Activated naive CD4-positive, alpha-beta T cell treated with anti-CD3 and anti-CD28 coated beads for 36 hours (primary cell): ENCODE measurements around the gene WDFY4. TPM values are rescaled to one million over a fixed set of nuclear protein-coding genes. Genes with fewer than 3 reads are reported as not detected.

Experiments used
- CTCF ChIA-PET: fragments of 350-600 bp; sonication (Branson Sonifier 250); formaldehyde crosslinking; loops from one replicate; lab custom pipeline; 2021; ENCODE audit warnings: antibody characterized with exemption; lab: Charles Lee
- DNase-seq: peaks from one replicate; pipeline ENCODE4 v3.0.0-alpha.2; 2020
- H3K27ac Mint-ChIP-seq: one replicate; pipeline ENCODE4 v1.8.0; 2021; ENCODE audit warnings: mild to moderate bottlenecking, mixed read lengths
- H3K27me3 Mint-ChIP-seq: one replicate; pipeline ENCODE4 v1.8.0; 2021; ENCODE audit warnings: low read depth, mixed read lengths
- H3K36me3 Mint-ChIP-seq: one replicate; pipeline ENCODE4 v1.8.0; 2021; ENCODE audit warnings: low read depth, mixed read lengths
- H3K4me1 Mint-ChIP-seq: one replicate; pipeline ENCODE4 v1.8.0; 2021; ENCODE audit warnings: low read depth, mixed read lengths
- H3K4me3 Mint-ChIP-seq: one replicate; pipeline ENCODE4 v1.8.0; 2021; ENCODE audit warnings: mild to moderate bottlenecking, moderate library complexity, mixed read lengths
- H3K9me3 Mint-ChIP-seq: one replicate; pipeline ENCODE4 v1.8.0; 2021; ENCODE audit warnings: mixed read lengths
- intact Hi-C: fragments of 100-400 bp; cut with micrococcal nuclease; formaldehyde crosslinking; loops from one replicate; pipeline ENCODE4 v1.15.1; 2023
- total RNA-seq, 2 experiments: library from RNA; stranded (reverse); gene quantifications; one replicate each; pipeline ENCODE4 v1.2.3, GENCODE V29; 2021

Gene WDFY4
- total RNA-seq, 2 experiments from 2014 or later = 0.20 to 0.29 TPM

DNA sequence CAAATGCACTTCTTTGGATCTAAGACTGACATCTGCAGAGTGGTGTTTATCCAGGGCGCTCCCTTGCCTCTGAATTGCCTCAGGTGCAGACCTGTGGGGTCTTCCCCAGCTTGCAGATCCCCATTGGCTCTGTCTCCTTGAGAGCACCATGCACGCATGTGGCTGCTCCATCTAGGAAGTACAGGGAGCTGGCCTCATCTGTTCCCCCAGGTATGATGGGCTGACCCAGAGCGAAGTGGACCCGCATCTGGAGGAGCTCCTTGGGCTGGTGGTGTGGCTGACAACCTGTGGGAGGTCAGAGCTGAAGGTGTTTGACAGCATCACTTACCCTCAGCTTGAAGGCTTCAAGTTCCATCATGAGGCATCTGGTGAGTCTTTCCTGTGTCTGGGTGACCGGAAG lies 44.5 kb downstream of the WDFY4 start:
- H3K27me3 Mint-ChIP-seq = no peaks in the 10 kb centered on the region
- no peak for DNase-seq
- H3K27ac Mint-ChIP-seq = no peak overlapping the region
- CTCF ChIA-PET = no interaction called here
- H3K4me3 Mint-ChIP-seq = no peak overlapping the region
- no peaks in the 10 kb centered on the region for H3K36me3 Mint-ChIP-seq
- H3K4me1 Mint-ChIP-seq = no peaks in the 10 kb centered on the region
- no peaks in the 10 kb centered on the region for H3K9me3 Mint-ChIP-seq
- intact Hi-C loops = no loop called here

DNA sequence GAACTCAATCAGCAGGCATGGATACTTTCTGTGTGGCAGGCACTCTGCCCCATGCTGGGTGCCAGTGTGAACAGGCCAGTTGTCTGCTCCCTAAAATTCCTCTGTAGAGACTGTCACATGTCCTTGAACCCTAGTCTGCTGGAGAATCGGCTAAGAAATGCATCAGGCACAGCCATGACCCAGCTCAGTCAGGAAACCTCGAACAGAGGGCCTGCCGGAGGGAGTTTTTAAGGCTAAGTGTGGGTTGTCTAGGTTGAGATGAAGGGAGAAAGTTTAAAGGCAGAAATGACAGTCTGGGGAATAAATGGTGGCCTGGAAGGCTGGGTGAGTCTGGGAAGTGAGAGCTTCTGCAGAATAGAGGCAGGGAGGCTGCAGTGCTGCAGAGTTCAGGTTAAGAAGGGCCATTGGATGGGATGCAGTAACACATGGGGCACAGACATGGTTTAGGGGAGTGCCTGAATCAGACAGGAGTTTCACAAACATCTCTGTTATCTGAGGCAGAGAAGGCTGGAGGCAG lies 45.3 kb downstream of the WDFY4 start:
- DNase-seq = no peak
- H3K36me3 Mint-ChIP-seq = no peaks in the 10 kb centered on the region
- no peaks in the 10 kb centered on the region for H3K4me1 Mint-ChIP-seq
- H3K9me3 Mint-ChIP-seq = no peaks in the 10 kb centered on the region
- no peak overlapping the region for H3K4me3 Mint-ChIP-seq
- no peak overlapping the region for H3K27ac Mint-ChIP-seq
- intact Hi-C loops = no loop called here
- CTCF ChIA-PET = no interaction called here
- H3K27me3 Mint-ChIP-seq = no peaks in the 10 kb centered on the region

DNA sequence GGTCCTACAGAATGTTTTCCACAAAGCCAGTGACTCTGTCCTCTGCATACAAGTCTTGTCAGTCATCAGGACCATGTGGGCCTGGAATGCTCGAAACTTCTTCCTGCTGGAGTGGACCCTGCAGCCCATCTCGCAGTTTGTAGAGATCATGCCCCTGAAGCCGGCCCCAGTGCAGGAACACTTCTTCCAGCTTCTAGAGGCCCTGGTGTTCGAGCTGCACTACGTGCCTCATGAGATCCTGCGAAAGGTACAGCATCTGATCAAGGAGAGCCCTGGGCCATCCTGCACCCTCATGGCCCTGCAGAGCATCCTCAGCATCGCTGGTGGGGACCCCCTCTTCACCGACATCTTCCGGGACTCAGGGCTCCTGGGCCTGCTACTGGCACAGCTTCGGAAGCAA lies 46.5 kb downstream of the WDFY4 start:
- Mint-ChIP-seq H3K4me3 (no peak overlapping the region), H3K36me3 (no peaks in the 10 kb centered on the region), H3K4me1 (no peaks in the 10 kb centered on the region), H3K27me3 (no peaks in the 10 kb centered on the region), H3K27ac (no peak overlapping the region), H3K9me3 (no peaks in the 10 kb centered on the region)
- CTCF ChIA-PET = no interaction called here
- DNase-seq = no peak
- intact Hi-C loops = no loop called here

DNA sequence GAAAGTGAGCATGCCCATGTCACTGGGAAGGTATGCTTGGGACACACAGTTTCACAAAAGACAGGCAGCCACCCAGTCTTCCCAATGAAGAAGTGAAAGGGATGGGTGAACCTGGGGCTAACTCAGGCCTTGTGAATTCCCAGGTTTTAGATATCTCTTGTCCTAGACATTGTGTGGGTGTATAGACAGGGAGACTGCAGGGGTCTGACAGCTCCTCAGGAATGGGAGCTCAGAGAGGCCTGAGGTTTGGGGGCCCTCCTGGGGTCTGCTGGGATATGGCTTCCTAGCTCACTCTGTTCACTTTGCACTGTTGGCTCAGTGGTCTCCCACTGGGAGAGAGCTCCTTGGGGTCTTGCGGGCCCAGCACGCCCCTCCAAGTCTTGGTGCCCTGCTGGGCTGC lies 47.0 kb downstream of the WDFY4 start:
- intact Hi-C loops = no loop called here
- Mint-ChIP-seq H3K27ac (no peak overlapping the region), H3K36me3 (no peaks in the 10 kb centered on the region), H3K9me3 (no peaks in the 10 kb centered on the region), H3K4me3 (no peak overlapping the region), H3K4me1 (no peaks in the 10 kb centered on the region), H3K27me3 (no peaks in the 10 kb centered on the region)
- CTCF ChIA-PET = no interaction called here
- no peak for DNase-seq

DNA sequence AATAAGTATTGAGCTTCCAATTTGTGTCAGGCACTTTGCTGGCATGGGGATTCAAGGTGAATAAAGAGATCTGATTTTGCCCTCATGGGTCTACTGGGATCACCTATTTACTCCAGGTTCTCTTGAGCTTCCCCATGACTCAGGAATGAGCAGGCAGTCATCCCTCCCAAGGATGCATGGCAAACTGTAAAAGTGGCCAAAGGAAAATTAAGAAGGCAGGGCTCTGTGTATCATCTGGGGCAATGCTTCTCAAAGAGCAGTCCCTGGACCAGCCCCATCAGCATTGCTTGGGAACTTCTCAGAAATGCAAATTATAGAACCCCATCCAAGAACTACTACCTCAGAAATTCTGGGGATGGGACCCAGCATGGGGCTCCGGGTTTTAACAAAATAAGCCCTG lies 48.7 kb downstream of the WDFY4 start:
- H3K9me3 Mint-ChIP-seq = no peaks in the 10 kb centered on the region
- CTCF ChIA-PET = no interaction called here
- no peak overlapping the region for H3K27ac Mint-ChIP-seq
- intact Hi-C loops = no loop called here
- no peak overlapping the region for H3K4me3 Mint-ChIP-seq
- H3K4me1 Mint-ChIP-seq = no peaks in the 10 kb centered on the region
- no peaks in the 10 kb centered on the region for H3K27me3 Mint-ChIP-seq
- DNase-seq = no peak
- H3K36me3 Mint-ChIP-seq = no peaks in the 10 kb centered on the region

DNA sequence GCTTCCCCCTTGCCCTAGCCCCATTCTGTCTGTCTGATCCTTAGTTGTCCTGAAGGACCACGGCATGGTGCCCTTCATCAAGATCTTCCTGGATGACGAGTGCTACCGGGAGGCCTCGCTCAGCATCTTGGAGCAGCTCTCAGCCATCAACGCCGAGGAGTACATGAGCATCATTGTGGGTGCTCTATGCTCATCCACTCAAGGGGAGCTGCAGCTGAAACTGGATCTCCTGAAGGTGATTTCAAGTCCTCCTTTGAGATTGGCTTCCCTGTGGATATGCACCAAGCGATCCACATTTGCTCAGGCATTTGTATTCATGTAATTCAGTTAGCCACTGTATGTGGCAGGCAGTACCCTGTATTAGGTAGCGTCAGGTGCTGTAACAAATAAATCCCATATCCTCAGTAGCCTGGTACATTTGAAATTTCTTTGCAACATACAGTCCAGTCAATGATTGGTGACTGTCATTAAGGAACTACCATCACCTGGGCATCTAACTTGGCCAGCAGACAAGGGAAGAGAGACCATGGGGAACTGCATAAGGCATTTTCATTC lies 51.2 kb downstream of the WDFY4 start:
- intact Hi-C loops = no loop called here
- Mint-ChIP-seq H3K27ac (no peak overlapping the region), H3K4me1 (no peaks in the 10 kb centered on the region), H3K4me3 (no peak overlapping the region), H3K36me3 (no peaks in the 10 kb centered on the region), H3K9me3 (no peaks in the 10 kb centered on the region), H3K27me3 (no peaks in the 10 kb centered on the region)
- DNase-seq = no peak
- CTCF ChIA-PET = no interaction called here

DNA sequence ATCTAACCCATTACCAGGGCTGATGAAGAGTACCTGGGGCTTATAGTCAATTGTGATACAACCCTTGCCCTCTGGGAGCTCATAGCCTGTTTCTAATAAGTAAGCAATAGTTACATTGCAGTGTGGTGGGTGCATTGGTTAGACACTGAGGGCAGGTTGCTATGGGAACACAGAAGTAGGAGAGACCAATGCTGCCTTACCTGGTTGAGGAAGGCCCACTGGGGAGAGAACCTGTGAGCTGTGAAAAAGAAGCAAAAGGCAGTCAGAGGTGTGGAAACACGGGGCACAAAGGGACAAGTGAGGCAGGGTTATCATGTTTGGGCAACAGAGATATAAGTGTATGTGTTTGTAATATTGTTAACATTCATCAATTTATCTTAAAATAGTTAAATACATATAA lies 51.9 kb downstream of the WDFY4 start:
- intact Hi-C loops = no loop called here
- Mint-ChIP-seq H3K4me3 (no peak overlapping the region), H3K4me1 (no peaks in the 10 kb centered on the region), H3K36me3 (no peaks in the 10 kb centered on the region), H3K27ac (no peak overlapping the region), H3K27me3 (no peaks in the 10 kb centered on the region), H3K9me3 (no peaks in the 10 kb centered on the region)
- CTCF ChIA-PET = no interaction called here
- DNase-seq = no peak

DNA sequence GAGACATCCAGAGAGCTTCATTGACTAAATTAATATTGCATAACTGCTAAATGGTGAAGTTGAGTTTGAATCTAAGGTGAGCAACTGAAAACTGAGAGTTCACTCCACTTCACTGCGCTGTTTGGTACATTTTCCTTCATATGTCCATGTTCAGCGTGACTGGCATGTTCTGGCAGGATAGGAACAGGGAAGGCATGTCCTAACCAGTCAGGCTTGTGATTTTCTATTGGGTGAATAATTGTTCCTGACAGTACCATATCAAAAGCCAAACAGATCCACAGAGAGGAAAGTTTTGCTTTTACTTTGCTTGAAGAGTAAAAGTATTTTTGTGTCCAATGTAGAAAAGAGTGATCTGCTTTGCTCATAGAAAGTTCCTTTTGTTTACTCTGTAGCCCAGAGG lies 53.2 kb downstream of the WDFY4 start:
- DNase-seq = no peak
- H3K4me1 Mint-ChIP-seq = no peaks in the 10 kb centered on the region
- H3K27ac Mint-ChIP-seq = no peak overlapping the region
- H3K4me3 Mint-ChIP-seq = no peak overlapping the region
- no peaks in the 10 kb centered on the region for H3K27me3 Mint-ChIP-seq
- intact Hi-C loops = no loop called here
- no peaks in the 10 kb centered on the region for H3K9me3 Mint-ChIP-seq
- CTCF ChIA-PET = no interaction called here
- no peaks in the 10 kb centered on the region for H3K36me3 Mint-ChIP-seq

DNA sequence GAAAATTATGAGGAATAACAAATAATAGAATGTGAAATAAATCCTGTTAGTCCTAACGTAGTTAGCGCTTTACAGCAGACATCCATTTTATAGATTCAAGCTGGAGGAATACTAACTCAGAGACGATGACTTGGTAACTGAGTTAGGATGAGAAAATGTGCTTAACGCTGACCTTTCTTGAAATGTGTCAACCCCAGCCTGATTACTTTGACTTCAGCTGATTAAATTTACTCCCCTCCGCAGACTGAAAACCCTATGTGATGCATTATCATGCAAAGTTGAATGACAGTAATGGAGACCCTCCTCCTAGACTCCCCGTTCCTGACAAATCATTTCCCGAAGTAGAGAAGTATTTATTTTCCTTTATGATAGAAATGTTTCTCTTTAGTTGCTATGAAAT lies 54.5 kb downstream of the WDFY4 start:
- Mint-ChIP-seq H3K27ac (no peak overlapping the region), H3K36me3 (no peaks in the 10 kb centered on the region), H3K27me3 (no peaks in the 10 kb centered on the region), H3K9me3 (no peaks in the 10 kb centered on the region), H3K4me3 (no peak overlapping the region), H3K4me1 (no peaks in the 10 kb centered on the region)
- CTCF ChIA-PET = no interaction called here
- no peak for DNase-seq
- intact Hi-C loops = no loop called here

DNA sequence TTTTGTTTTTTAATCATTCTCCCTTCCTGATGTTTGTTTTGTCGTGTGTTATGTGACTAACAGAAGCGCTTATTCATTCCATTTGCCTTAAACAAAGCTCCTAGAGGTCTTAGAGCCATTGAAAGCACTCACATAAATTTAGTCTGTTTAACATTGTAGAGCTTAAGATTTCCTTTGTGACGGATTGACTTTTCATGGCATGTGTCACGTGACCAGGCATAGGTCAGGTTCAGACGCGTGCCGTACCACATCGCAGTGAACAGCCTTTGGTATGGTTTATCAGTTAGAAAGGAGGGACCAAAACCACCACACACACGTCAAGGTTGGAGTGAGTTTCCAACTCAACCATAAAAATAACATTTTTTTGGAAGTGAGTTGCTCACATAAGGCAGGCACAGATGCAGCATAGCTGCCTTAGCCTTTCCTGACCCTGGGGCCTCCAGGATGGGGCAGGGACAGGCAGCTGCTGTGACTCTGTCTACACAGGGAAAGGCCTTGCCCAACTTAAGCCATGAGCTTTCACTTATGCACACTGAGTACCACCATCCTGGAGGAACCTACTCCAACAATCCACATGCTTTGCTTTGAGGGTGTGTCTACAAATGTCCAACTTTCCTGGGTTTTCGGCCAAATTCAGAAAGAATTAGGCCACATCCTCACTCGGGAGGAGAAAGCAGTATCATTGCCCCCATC lies 55.5 kb downstream of the WDFY4 start:
- intact Hi-C loops = no loop called here
- H3K27me3 Mint-ChIP-seq = no peaks in the 10 kb centered on the region
- no peaks in the 10 kb centered on the region for H3K36me3 Mint-ChIP-seq
- CTCF ChIA-PET = no interaction called here
- no peak overlapping the region for H3K4me3 Mint-ChIP-seq
- no peaks in the 10 kb centered on the region for H3K4me1 Mint-ChIP-seq
- H3K9me3 Mint-ChIP-seq = no peaks in the 10 kb centered on the region
- H3K27ac Mint-ChIP-seq = no peak overlapping the region
- DNase-seq = no peak

DNA sequence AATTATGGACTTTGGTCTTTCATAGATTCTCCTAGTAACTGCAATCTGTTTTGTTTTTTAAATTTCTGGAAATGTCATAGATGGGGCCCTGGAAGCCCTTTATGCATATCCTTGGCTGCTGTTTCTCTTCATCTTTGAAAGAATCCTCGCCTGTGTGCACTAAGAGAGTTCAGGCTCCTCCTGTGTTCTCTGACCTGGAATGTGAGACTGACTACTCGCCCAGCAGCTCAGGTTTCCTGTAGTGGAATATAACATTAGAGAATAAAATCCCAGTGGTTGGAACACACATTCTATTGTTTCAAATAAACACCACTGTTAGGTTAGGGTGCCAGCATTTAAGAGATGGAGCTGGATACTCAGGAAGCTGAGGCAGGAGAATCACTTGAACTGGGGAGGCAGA lies 56.3 kb downstream of the WDFY4 start:
- no peaks in the 10 kb centered on the region for H3K9me3 Mint-ChIP-seq
- H3K4me3 Mint-ChIP-seq = no peak overlapping the region
- H3K27me3 Mint-ChIP-seq = no peaks in the 10 kb centered on the region
- H3K36me3 Mint-ChIP-seq = no peaks in the 10 kb centered on the region
- CTCF ChIA-PET = no interaction called here
- no peaks in the 10 kb centered on the region for H3K4me1 Mint-ChIP-seq
- intact Hi-C loops = no loop called here
- DNase-seq = no peak
- H3K27ac Mint-ChIP-seq = no peak overlapping the region

DNA sequence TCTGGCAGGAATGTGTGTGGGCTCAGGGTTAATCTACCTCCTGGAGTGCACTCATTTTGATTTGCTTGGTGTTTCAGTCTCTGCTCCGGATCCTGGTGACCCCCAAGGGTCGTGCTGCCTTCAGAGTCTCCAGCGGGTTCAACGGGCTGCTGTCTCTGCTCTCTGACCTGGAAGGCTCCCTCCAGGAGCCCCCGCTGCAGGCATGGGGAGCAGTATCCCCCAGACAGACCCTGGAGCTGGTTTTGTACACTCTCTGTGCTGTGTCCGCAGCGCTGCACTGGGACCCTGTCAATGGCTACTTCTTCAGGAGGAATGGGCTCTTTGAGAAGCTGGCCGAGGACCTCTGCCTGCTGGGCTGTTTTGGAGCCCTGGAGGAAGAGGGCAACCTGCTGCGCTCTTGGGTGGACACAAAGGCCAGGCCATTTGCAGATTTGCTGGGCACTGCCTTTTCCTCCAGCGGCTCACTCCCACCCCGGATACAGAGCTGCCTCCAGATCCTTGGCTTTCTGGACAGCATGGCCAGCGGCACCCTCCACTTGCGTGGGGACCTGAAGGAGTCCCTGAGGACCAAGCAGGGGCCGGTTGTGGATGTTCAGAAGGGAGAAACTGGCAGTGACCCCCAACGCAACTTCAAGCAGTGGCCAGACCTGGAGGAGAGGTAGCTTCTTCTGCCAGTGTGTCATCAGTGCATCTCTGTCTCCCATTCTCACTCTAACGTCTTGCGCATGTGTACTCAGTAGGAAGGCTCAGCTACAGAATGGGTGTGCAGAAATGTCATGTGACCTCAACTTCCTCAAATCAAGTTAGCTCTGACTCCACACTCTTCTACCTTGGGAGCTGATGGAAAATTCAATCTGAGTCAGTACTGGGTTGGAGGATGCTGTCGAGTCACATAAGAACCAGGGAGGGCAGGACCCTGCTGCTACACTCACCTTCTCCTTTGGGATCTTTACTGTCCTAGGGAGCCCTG lies 58.5 kb downstream of the WDFY4 start:
- Mint-ChIP-seq H3K27me3 (no peaks in the 10 kb centered on the region), H3K36me3 (no peaks in the 10 kb centered on the region), H3K9me3 (peaks cover 6% of the 10 kb centered on the region), H3K27ac (no peak overlapping the region), H3K4me1 (no peaks in the 10 kb centered on the region), H3K4me3 (no peak overlapping the region)
- DNase-seq = no peak
- intact Hi-C loops = no loop called here
- CTCF ChIA-PET = no interaction called here
